T-helper 1 cell treated with Interleukin-12 subunit alpha and Interleukin-12 subunit beta and Interleukin-4 antibody, amounts not matched to agents 30 μg/mL and 1 μg/mL, for 36 hours (primary cell): ENCODE data around the gene S100A7A.
"Not testable (repeated sequence)": the region's sequence is repeated elsewhere in the genome, so short reads cannot be mapped to it uniquely, and the experiment has no call there.

ENCODE experiments used
- H3K27ac Mint-ChIP-seq: one replicate; pipeline ENCODE4 v1.8.0; 2021; ENCODE audit warnings: mild to moderate bottlenecking, mixed read lengths
- H3K27me3 Mint-ChIP-seq: one replicate; pipeline ENCODE4 v1.8.0; 2021; ENCODE audit warnings: low read depth, mixed read lengths
- H3K36me3 Mint-ChIP-seq: one replicate; pipeline ENCODE4 v1.8.0; 2021; ENCODE audit warnings: low read depth, mixed read lengths
- H3K4me1 Mint-ChIP-seq: one replicate; pipeline ENCODE4 v1.8.0; 2021; ENCODE audit warnings: low read depth, mixed read lengths
- H3K4me3 Mint-ChIP-seq: one replicate; pipeline ENCODE4 v1.8.0; 2021; ENCODE audit warnings: mild to moderate bottlenecking, moderate library complexity, mixed read lengths
- H3K9me3 Mint-ChIP-seq: one replicate; pipeline ENCODE4 v1.8.0; 2021; ENCODE audit warnings: mixed read lengths

S100A7A gene

GRCh38 chr1:153443486-153443885 lies 27.2 kb downstream of the S100A7A start:
- H3K9me3 Mint-ChIP-seq, result no peaks in the 10 kb centered on the region
- H3K27ac Mint-ChIP-seq, result no peak overlapping the region
- H3K27me3 Mint-ChIP-seq, result peaks cover 4% of the 10 kb centered on the region
- H3K4me3 Mint-ChIP-seq, result no peak overlapping the region
- no peaks in the 10 kb centered on the region for H3K4me1 Mint-ChIP-seq
- no peaks in the 10 kb centered on the region for H3K36me3 Mint-ChIP-seq

- Mint-ChIP-seq H3K36me3 (no peaks in the 10 kb centered on the region), H3K9me3 (no peaks in the 10 kb centered on the region), H3K27ac (no peak overlapping the region), H3K4me3 (no peak overlapping the region), H3K4me1 (no peaks in the 10 kb centered on the region), H3K27me3 (peaks cover 8% of the 10 kb centered on the region)
Measured at GRCh38 chr1:153444078-153444477, 27.8 kb downstream of the S100A7A start.

GRCh38 chr1:153447498-153448170 lies 31.3 kb downstream of the S100A7A start:
- H3K4me1 Mint-ChIP-seq, result no peaks in the 10 kb centered on the region
- H3K4me3 Mint-ChIP-seq, result no peak overlapping the region
- H3K9me3 Mint-ChIP-seq, result no peaks in the 10 kb centered on the region
- H3K27ac Mint-ChIP-seq, result no peak overlapping the region
- no peaks in the 10 kb centered on the region for H3K36me3 Mint-ChIP-seq
- H3K27me3 Mint-ChIP-seq, result peaks cover 8% of the 10 kb centered on the region

GRCh38 chr1:153448851-153449250 lies 32.5 kb downstream of the S100A7A start:
- not testable (repeated sequence) for H3K4me1 Mint-ChIP-seq, H3K27me3 Mint-ChIP-seq, H3K27ac Mint-ChIP-seq, H3K4me3 Mint-ChIP-seq, H3K36me3 Mint-ChIP-seq, H3K9me3 Mint-ChIP-seq

GRCh38 chr1:153456396-153456795 lies 40.1 kb downstream of the S100A7A start:
- no peaks in the 10 kb centered on the region for H3K9me3 Mint-ChIP-seq
- H3K4me3 Mint-ChIP-seq, result no peak overlapping the region
- H3K27ac Mint-ChIP-seq, result no peak overlapping the region
- H3K36me3 Mint-ChIP-seq, result no peaks in the 10 kb centered on the region
- peaks cover 8% of the 10 kb centered on the region for H3K27me3 Mint-ChIP-seq
- H3K4me1 Mint-ChIP-seq, result no peaks in the 10 kb centered on the region

GRCh38 chr1:153459655-153460054 lies 43.3 kb downstream of the S100A7A start:
- no peak overlapping the region for H3K4me3 Mint-ChIP-seq
- H3K27me3 Mint-ChIP-seq, result peaks cover 14% of the 10 kb centered on the region
- H3K27ac Mint-ChIP-seq, result no peak overlapping the region
- no peaks in the 10 kb centered on the region for H3K4me1 Mint-ChIP-seq
- H3K9me3 Mint-ChIP-seq, result no peaks in the 10 kb centered on the region
- H3K36me3 Mint-ChIP-seq, result no peaks in the 10 kb centered on the region

- peaks cover under 1% of the 10 kb centered on the region for H3K4me1 Mint-ChIP-seq
- no peak within 1 kb of the TSS for H3K4me3 Mint-ChIP-seq
- H3K27me3 Mint-ChIP-seq, result peaks cover 15% of the 10 kb centered on the region
- H3K27ac Mint-ChIP-seq, result no peak within 1 kb of the TSS
- no peaks in the 10 kb centered on the region for H3K9me3 Mint-ChIP-seq
- H3K36me3 Mint-ChIP-seq, result no peaks in the 10 kb centered on the region
Measured at GRCh38 chr1:153460551-153460950, 44.2 kb downstream of the S100A7A start, which contains the start of gene S100A7. Gene S100A7, minus strand, starts transcription at chr1:153460651. Its CDS starts 1,638 bp downstream, at chr1:153459013.

- H3K4me1 Mint-ChIP-seq, H3K4me3 Mint-ChIP-seq, H3K36me3 Mint-ChIP-seq, H3K9me3 Mint-ChIP-seq, H3K27ac Mint-ChIP-seq: not testable (repeated sequence)
- H3K27me3 Mint-ChIP-seq, result peaks cover 24% of the 10 kb centered on the region
Measured at GRCh38 chr1:153462741-153463140, 46.4 kb downstream of the S100A7A start.

GRCh38 chr1:153465811-153466636 lies 49.7 kb downstream of the S100A7A start:
- no peak overlapping the region for H3K4me3 Mint-ChIP-seq
- no peak overlapping the region for H3K27ac Mint-ChIP-seq
- peaks cover 2% of the 10 kb centered on the region for H3K4me1 Mint-ChIP-seq
- peaks cover 44% of the 10 kb centered on the region for H3K27me3 Mint-ChIP-seq
- H3K9me3 Mint-ChIP-seq, result peaks cover 4% of the 10 kb centered on the region
- H3K36me3 Mint-ChIP-seq, result no peaks in the 10 kb centered on the region

- no peak overlapping the region for H3K27ac Mint-ChIP-seq
- no peak overlapping the region for H3K4me3 Mint-ChIP-seq
- H3K4me1 Mint-ChIP-seq, result peaks cover 2% of the 10 kb centered on the region
- peaks cover 4% of the 10 kb centered on the region for H3K9me3 Mint-ChIP-seq
- H3K27me3 Mint-ChIP-seq, result peaks cover 44% of the 10 kb centered on the region
- no peaks in the 10 kb centered on the region for H3K36me3 Mint-ChIP-seq
Measured at GRCh38 chr1:153466908-153467307, 50.6 kb downstream of the S100A7A start.

- Mint-ChIP-seq H3K36me3 (no peaks in the 10 kb centered on the region), H3K27ac (no peak overlapping the region), H3K4me3 (no peak overlapping the region), H3K4me1 (no peaks in the 10 kb centered on the region), H3K9me3 (peaks cover 15% of the 10 kb centered on the region), H3K27me3 (peaks cover 35% of the 10 kb centered on the region)
Measured at GRCh38 chr1:153470707-153471106, 54.4 kb downstream of the S100A7A start.
